ENCODE results near the gene FAM110D. TPM values are rescaled to one million over a fixed set of nuclear protein-coding genes. Genes with fewer than 3 reads are reported as not detected.

FAM110D gene
- polyA plus RNA-seq, 4 donors = 0.50 to 1.2 (median 1.2) TPM

DNA sequence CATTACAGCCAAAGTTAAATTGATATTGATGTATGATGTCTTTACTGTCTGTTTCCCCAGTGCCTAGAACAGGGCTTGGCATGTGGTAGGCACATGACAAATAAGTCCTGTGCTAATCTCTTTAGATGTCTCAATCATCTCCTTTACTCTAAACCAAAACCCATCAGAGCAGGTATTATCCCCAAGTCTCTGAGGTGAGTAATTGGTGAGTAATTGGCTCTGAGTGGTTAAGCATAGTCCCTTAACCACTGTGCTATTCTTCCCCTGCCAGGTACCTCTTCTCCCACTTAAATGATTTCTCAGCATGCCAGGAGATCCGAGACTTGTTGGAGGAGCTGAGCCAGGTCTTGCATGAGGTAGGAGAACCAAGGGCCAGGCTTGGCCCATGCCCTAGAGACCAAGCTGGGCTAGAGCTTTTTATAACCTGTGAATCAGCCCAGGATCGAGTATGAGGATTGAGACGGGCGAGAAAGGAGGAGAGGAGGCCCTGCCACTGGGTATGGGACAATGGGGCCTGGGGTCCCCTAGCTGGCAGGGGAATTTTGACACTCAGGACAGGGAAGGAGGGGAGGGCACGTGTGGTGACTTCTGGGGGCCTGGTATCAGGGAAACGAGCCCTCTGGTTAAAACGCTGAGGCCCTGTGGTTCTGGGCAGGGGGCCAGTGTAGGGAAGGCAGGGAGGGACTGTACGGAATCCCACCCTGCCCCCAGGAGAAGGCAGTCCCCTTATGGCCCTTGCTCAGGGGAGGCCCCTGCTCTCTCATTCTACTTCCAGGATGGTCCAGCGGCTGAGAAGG, 22.9 kb downstream of the FAM110D start:
- no peak for DNase-seq (ENCODE audit: low read depth in 4 of 4, low spot score in 3 of 4)

DNA sequence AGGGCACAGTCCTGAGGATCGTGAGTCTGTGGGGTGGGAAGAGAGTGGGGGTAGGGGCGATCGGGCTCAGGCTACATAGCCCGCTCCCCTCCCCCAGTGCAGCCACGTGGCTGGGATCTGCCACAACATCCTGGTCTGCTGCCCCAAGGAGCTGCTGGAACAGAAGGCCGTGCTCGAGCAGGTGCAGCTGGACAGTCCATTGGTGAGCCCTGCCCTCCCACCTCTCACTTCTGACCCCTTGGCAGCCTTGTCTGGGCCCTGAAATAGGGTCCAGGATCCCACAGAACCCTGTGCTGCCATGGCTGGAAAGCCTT, 23.5 kb downstream of the FAM110D start:
- no peak for DNase-seq (ENCODE audit: low read depth in 4 of 4, low spot score in 3 of 4)

DNA sequence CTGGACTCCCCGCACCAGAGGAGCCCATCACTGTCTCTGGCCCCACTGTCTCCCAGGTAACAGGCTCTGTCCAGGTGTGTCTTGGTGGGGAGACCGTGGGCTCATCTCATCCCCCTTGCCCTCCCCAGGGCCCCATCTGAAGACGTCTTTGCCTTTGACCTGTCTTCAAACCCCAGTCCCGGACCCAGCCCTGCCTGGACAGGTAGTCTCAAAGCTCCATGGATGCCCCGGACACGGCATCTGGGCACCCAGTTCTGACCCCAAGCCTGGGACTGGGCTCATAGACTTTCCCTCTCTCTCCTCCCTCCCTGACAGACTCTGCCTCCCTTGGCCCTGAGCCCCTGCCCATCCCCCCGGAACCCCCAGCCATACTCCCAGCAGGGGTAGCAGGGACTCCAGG, 25.2 kb downstream of the FAM110D start:
- no peak for DNase-seq (ENCODE audit: low read depth in 4 of 4, low spot score in 3 of 4)

DNA sequence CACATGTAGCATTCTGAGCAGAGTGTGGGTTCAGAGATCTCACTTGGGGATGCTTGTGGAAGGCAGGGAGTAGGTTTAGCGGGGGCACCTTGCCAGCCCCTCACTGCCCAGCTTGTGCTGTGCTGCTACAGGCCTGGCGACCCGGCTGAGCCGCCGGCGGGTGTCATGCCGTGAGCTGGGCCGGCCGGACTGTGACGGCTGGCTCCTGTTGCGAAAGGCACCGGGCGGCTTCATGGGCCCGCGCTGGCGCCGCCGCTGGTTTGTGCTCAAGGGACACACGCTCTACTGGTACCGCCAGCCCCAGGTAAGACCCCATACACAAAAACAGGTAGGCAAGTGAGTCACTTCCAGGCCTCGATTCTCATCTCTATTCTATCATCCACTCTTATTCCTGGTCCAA, 26.0 kb downstream of the FAM110D start:
- DNase-seq (ENCODE audit: low read depth in 4 of 4, low spot score in 3 of 4) = no peak

DNA sequence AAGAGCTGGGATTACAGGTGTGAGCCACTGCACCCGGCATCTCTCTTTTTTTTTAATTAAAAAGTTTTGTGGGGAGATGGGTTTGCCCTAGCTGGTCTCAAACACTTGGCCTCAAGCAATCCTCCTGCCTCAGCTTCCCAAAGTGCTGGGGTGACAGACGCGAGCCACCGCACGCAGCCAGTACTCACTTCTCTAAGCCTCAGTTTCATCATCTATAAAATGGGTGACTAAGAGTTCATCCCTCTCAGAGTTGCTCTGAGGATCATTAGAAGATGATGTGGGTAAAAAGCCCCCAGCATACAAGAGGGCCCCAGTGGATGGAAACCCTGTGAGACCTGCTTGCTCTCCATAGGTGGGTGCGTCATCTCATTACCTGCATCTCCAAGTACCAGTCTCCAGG, 29.0 kb downstream of the FAM110D start:
- no peak for DNase-seq (ENCODE audit: low read depth in 4 of 4, low spot score in 3 of 4)

DNA sequence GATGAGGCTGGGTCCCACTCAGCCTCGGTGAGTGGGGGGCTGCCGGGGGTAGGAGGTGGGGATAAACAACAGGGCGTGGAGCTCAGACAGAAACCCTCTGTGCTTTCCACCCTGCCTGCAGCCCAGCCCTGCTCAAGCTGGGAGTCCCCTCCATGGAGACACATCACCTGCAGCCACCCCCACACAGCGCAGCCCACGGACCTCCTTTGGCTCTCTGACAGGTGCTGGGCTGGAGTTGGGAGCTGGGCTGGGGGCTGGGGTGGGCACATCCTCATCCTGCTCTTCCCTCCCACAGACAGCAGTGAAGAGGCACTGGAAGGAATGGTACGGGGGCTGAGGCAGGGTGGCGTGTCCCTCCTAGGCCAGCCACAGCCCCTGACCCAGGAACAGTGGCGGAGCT, 29.6 kb downstream of the FAM110D start:
- no peak for DNase-seq (ENCODE audit: low read depth in 4 of 4, low spot score in 3 of 4)

DNA sequence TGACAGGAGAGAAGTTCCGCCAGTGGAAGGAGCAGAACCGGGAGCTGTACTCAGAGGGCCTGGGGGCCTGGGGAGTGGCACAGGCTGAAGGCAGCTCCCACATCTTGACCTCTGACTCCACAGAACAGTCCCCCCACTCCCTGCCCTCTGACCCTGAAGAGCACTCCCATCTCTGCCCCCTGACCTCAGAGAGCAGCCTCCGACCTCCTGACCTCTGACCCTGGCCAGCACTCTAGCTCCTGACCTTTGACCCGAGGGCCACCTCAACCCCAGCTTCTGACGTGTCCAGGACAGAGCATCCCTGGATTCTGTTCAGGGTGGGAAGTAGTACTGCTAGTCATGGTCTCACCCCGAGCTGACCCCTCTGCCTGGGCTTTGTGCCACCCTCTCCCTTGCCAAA, 30.5 kb downstream of the FAM110D start:
- DNase-seq (ENCODE audit: low read depth in 4 of 4, low spot score in 3 of 4) = no peak

DNA sequence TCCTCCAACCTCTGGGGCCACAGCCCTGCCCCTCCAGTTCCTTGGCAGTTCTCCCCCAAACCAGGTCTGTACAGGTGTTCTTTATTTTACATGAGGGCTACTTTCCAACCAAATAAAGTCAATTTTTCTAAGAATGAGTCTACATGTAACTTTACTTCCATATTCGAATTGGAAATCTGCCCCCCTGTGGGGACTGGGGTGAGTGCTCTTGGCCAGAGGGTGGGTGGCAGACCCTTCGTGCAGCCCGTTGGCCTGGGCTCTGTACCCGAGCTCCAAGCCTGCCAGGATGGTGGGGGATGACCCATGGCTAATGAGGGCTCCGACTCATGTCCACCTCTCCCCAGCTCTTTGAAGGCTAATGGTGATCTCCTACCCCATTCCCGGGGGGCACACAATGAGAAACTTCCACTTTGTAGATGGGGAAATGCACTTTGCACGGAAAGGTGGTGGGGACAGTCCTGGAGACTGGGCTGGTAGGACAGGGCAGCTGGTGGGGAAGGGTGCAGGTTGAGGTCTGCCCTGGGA, 30.9 kb downstream of the FAM110D start:
- DNase-seq (ENCODE audit: low read depth in 4 of 4, low spot score in 3 of 4) = no peak

DNA sequence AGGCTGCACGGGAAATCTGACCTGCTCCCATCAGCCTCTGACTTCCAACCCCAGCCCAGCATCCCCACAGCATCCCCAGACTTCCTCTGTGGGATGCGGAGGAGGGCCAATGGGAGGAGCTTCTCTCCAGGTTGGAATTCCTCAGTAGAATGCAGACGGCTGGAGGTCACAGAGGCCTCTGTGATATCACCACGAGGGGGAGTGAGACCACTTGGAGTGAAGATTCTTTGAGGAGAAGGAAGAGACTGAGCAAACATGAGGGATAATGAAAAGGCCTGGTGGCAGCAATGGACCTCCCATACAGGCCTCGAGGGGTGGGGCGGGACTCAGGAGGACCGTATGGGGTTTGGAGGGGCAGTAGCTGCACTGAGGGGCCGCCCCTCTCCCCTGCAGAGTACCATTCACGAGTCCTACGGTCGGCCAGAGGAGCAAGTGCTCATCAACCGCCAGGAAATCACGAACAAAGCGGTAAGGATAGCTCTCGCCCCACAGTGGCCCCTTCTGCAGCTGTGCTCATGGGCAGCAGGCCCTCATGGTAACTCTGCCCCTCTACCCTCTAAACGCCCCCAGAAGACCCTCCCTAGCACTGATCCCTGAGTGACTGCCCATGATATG, 31.6 kb downstream of the FAM110D start, which contains the start of gene CATSPER4:
Gene CATSPER4, plus strand, starts transcription at position 230 of the 615 bp plus-strand sequence. Its CDS starts 26 bp downstream, at position 256.
- no peak for DNase-seq (ENCODE audit: low read depth in 4 of 4, low spot score in 3 of 4)

DNA sequence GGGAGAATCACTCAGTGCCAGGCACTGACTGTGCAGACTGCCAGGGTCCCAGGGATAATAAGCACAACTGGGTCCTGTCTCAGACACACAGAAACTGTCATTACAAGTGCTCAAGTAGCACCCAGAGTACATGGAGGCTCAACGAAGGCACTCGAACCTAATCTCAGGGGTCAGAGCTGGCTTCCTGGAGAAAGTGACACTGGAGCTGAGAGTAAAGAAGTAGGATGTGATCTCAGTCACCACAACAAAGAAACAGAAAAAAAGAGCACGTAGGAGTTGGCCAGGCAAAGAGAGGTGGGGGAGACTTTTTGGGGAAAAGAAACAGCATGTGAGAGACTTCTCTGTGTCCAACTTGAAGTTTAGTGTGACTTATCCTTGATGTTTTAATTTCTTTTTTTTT, 32.9 kb downstream of the FAM110D start:
- DNase-seq (ENCODE audit: low read depth in 4 of 4, low spot score in 3 of 4) = no peak

DNA sequence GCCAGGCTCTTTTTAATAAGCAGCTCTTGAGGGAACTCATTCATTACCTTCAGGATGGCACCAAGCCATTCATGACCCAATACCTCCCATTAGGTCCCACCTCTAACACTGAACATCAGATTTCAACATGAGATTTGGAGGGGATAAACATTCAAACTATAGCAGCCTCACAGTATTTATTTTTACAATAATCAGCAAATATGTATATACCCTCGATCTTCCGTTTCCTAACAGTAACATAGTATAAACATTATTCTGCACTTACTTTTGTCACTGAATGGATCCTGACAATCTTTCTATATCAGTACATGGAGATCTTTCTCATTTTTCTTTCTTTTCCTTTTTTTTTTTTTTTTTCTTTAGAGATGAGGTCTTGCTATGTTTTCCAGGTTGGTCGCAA, 36.9 kb downstream of the FAM110D start:
- no peak for DNase-seq (ENCODE audit: low read depth in 4 of 4, low spot score in 3 of 4)

DNA sequence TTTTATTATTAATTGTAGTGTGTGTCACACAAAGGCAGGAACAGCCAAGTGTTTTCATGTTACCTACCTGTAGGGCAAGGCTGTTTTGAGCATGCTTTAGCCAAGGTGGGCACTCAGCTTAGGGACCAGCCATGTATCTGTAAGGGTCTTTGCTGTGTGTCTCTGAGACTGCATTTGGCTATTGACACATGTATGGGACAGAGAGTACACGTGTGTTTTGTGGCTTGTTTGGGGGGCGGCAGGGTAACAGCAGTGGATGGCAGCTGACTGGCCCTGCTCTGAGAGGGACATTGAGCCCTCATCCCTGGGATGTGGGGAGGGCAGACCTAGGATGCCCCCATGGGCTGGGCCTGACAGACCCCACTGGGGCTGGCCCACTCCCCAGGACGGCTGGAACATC, 38.4 kb downstream of the FAM110D start:
- DNase-seq (ENCODE audit: low read depth in 4 of 4, low spot score in 3 of 4) = no peak

DNA sequence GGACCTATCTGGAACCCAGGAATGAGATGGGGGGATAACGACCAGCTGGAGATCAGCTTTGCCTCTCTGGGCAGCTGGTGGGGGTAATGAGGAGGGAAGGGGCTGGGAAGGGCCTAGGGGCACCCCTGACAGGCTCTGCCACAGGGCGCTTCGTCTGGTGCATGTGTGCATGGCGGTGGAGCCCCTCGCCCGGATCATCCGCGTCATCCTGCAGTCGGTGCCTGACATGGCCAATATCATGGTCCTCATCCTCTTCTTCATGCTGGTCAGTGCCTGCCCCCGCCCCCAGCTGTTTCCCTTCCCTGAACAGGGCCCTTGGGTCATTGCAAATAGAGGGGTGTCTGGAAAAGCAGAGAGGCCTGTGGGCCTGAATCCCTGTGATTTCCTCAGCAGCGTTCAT, 38.9 kb downstream of the FAM110D start:
- DNase-seq (ENCODE audit: low read depth in 4 of 4, low spot score in 3 of 4) = no peak

DNA sequence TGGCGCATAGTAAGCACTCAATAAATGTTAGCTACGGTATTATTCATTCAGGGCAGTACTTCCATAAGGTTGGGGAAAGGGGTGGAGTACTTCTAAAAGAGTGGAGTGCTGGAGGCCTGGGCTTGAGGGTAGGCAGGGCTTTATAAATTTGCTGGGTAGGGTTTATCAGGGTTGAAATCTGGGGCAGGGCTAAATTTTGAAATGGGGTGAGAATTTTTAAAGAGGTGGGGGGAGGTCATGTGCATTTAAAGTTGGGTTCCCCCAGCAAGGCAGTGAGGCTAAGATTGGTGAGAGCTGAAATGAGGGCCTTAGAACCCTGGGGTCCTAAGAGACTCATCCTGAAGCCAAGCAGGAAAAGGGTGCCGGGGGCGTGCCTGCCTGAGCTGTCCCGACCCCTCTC, 41.5 kb downstream of the FAM110D start:
- no peak for DNase-seq (ENCODE audit: low read depth in 4 of 4, low spot score in 3 of 4)

DNA sequence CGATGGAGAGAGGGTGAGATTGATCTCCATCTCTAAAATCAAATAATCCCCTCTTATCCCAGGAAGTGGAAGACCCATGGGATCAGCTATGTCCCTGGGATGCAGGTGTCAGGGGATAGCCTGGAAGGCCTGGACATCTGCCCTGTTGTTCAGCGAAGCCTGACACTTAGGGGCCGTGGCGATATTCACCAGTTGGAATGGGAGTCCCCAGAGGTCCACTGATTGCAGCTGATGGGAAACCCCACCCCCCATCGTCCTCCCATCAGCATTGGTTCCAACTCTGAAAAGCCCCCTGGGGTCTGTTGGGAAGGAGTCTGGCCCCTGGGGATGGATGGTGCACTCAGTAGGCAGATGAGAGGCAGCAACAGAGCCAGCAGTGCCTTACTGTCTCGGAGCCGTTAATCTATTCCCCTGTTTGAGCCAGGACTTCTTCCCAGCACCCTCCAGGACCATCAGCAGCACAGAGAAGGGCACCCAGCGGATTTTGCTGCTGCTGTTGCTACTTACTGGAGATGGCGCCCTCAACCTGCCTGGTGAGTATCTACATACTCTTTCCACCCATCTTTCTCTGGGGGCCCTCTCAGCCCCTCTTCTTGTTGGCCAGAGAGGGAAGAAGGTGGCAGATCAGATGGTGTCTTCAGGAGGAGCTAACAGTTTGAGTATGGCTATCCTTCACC, 44.9 kb downstream of the FAM110D start:
- no peak for DNase-seq (ENCODE audit: low read depth in 4 of 4, low spot score in 3 of 4)

DNA sequence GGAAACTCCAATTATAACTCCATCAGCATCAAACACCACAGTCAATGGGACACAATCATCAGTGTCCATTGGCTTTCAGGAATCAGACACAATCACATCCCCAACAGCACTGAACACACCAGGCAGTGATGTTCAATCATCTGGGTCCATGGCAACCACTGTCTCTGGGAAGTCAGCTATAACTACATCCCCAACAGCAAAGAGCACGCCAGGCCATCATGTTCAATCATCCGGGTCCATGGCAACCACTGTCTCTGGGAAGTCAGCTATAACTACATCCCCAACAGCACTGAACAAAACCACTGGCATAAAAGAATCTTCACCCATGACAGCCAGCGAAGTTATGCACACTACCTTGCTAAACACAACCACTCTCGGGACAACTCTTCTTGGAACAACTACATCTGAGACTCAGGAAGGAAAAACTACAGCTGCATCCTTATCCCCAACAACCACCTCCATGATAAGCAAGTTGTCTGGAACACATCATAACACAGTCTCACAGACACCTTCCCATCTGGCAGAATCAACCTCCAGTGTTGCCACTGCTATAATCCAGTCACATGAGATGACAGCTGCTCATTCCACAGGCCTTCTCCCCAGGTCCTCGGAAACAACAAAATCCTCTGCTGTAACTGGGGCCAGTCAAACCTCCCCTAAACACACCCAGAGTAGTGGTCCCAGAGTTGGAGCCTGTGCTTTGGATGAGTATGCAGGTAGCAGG, 51.4 kb downstream of the FAM110D start:
- DNase-seq (ENCODE audit: low read depth in 4 of 4, low spot score in 3 of 4) = no peak

DNA sequence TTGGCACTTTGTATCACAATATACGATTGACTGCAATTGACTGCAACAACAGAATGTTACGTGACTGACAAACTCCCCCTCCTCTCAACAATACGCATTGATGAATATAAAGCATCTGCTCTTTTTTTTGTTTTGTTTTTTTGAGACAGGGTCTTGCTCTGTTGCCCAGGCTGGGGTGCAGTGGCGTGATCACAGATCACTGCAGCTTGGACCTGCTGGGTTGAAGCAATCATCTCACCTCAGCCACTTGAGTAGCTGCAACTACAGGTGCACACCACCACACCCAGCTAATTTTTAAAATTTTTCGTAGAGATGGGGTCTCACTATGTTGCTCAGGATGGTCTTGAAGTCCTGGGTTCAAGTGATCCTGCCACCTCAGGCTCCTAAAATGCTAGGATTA, 53.8 kb downstream of the FAM110D start:
- DNase-seq (ENCODE audit: low read depth in 4 of 4, low spot score in 3 of 4) = no peak

DNA sequence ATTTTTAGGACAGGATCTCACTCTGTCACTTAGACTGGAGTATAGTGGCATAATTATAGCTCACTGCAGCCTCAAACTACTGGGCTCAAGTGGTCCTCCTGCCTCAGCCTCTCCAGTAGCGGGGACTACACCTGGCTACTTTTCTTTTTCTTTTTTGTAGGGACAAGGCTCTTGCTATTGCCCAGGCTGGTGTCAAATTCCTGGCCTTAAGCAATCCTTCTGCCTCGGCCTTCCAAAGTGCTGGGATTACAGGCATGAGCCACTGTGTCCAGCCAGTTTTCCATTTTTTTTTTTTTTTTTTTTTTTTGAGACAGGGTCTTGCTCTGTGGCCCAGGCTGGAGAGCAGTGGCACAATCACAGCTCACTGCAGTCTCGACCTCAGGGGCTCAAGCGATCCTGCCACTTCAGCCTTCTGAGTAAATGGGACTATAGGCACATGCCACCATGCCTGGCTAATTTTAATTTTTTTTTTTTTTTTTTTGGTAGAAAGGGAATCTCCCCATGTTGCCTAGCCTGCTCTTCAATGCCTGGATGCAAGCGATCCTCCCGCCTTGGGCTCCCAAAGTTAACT, 54.5 kb downstream of the FAM110D start:
- no peak for DNase-seq (ENCODE audit: low read depth in 4 of 4, low spot score in 3 of 4)

All from left renal pelvis (tissue), 4 donors.